DMS 273 (cell line): Measurements from ENCODE around the gene ATP5PD.
"Not testable (repeated sequence)": the region's sequence is repeated elsewhere in the genome, so short reads cannot be mapped to it uniquely, and the experiment has no call there.

Experiments
- DNase-seq: peaks from one replicate; lab custom pipeline; 2025; ENCODE audit not compliant: unreplicated experiment; lab: John Stamatoyannopoulos, UW

Gene ATP5PD

DNA sequence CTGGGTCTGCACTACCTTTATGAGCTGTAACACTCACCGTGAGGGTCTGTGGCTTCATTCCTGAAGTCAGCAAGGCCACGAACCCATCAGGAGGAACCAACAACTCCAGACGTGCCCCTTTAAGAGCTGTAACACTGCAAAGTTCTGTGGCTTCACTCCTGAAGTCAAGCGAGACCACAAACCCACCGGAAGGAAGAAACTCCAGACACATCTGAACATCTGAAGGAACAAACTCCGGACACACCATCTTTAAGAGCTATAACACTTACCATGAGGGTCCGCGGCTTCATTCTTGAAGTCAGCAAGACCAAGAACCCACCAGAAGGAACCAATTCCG lies 21.4 kb downstream of the ATP5PD start:
- not testable (repeated sequence) for DNase-seq

- DNase-seq = no peak
Observed at GRCh38 chr17:75024686-75025397, 21.9 kb downstream of the ATP5PD start.

DNA sequence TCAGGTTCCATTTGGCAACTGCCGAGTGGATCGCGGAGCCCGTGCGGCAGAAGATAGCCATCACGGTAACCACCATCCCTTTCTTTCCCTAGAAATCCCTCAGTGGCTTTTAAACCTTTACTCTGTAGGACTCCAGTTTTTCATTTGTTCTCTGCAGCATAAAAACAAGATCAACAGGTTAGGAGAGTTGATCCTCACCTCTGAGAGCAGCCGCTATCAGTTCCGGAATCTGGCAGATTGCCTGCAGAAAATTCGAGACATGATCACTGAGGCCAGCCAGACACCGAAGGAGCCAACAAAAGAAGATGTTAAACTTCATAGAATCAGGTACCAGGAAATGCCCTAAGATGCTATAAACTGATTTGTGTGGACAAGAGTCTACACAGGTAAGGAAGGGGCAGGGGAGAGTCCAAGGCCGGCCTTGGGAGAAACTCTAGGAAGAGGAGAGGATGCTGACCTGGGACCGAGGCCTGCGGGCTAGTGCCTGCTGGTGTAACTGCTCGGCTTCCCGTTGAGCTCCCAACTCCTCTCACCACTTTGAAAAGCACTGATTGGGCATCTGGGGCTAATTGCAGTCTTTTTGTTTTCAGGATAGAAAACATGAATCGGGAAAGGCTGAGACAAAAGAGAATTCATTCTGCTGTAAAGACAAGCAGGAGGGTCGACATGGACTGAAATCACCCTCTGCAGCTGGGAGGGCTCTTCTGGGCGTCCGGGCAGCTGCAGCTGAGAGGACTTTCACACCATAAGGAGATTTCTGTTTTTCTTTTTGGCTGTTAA lies 26.2 kb downstream of the ATP5PD start:
- DNase-seq = no peak

DNA sequence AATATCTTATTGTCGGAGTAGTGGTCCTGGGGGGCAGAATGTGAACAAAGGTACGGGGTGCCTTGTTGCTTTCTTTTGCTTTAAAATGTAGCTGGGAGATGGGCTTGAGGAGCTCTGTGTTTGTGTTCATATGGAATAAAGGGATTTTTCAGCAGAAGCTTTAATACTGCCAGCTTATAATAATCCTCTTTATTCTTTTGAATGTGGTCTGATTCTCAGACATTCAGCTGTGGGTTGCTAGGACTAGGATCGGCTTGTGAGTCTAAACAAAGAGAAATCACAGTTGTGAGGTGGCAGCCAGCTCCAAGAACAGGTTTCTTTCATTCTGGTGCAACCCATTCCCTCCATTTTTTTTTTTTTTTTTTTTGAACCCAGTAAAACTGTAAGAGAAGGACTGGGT lies 27.1 kb downstream of the ATP5PD start:
- no peak for DNase-seq

GRCh38 chr17:75019146-75019545 lies 27.6 kb downstream of the ATP5PD start:
- DNase-seq = no peak

- DNase-seq = no peak
Observed at GRCh38 chr17:75013092-75013559, 33.6 kb downstream of the ATP5PD start.

DNA sequence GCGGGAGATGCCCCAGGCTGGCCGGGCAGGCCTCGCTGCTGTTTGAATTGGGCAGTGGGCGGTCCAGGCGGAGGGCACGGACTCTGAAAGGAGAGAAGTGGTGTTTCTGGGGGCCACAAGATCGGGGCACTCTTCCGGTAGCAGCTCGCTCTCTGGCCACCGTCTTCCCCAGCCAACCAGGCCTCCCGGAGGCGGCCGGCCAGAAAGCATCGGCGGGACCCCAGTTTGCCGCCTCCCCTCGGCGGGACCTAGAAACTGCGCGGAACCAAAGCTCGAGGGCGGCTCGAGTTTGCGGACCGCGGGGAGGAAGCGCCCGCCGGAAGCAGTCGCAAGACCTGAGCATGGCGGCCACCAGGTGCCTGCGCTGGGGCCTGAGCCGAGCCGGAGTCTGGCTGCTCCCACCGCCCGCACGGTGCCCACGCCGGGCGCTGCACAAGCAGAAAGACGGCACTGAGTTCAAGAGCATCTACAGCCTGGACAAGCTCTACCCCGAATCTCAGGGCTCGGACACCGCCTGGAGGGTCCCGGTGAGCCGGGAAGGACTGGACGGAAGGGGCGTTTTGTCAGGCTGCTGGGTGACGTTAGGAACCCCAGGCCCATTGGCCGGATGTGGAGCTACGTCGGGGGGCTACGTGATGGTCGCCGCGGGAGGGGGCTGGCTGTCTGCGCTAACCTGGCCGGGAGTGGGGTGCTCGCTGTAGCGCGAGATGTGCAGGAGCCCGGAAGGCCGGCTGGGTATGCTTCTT lies 34.2 kb downstream of the ATP5PD start, which contains the start of gene MRPL58:
Gene MRPL58, plus strand, starts transcription at position 325 of the 746 bp plus-strand sequence. Its CDS starts 17 bp downstream, at position 342.
- DNase-seq = peak; percentile 97

GRCh38 chr17:75012096-75012345 lies 34.7 kb downstream of the ATP5PD start:
- no peak for DNase-seq

- peak; percentile 95 for DNase-seq
Observed at GRCh38 chr17:75011401-75012095, 35.2 kb downstream of the ATP5PD start.

GRCh38 chr17:75010683-75011400 lies 35.9 kb downstream of the ATP5PD start:
- DNase-seq = peak; percentile 99

- no peak for DNase-seq
Observed at GRCh38 chr17:75009139-75009724, 37.5 kb downstream of the ATP5PD start.

- DNase-seq = no peak
Observed at GRCh38 chr17:75008373-75008772, 38.4 kb downstream of the ATP5PD start.

DNA sequence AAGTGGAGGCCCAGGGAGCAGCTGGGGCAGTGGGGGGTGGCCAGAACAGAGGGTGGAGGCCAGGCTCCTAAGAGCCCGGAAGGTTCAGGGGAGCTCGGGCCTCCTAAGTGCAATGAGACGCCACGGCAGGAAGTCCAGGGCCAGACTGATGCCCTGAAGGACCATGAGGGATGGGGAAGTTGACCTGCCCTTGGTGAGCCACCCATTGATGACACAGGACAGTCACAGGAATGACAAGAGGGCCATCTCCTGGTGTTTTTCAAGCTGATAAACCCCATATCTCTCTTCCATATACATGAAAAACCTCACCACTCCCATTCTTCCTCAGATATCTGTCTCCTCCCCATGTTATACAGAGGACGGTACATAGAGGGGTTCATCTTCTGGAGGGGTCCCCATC lies 40.1 kb downstream of the ATP5PD start:
- no peak for DNase-seq

- not testable (repeated sequence) for DNase-seq
Observed at GRCh38 chr17:75006084-75006483, 40.7 kb downstream of the ATP5PD start.

- DNase-seq = no peak
Observed at GRCh38 chr17:75005291-75005690, 41.5 kb downstream of the ATP5PD start.

GRCh38 chr17:75004371-75004770 lies 42.4 kb downstream of the ATP5PD start:
- DNase-seq = no peak

DNA sequence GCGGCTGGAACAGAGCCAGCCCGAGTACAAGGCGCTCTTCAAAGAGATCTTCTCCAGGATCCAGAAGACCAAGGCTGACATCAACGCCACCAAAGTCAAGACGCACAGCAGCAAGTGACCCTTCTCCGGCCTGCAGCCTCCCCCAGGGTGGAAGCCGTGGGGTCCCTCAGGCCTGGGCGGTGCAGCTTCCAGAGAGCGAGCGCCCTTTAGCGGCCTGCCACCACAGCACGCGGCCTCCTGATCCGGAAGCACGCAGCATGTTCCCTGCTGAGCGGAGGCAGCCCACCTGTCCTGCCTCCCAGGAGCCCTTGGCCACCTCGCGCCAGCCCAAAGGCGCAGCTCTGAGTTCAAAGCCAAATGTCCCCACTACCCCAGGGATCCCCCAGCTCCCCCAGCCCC lies 42.8 kb downstream of the ATP5PD start:
- no peak for DNase-seq

DNA sequence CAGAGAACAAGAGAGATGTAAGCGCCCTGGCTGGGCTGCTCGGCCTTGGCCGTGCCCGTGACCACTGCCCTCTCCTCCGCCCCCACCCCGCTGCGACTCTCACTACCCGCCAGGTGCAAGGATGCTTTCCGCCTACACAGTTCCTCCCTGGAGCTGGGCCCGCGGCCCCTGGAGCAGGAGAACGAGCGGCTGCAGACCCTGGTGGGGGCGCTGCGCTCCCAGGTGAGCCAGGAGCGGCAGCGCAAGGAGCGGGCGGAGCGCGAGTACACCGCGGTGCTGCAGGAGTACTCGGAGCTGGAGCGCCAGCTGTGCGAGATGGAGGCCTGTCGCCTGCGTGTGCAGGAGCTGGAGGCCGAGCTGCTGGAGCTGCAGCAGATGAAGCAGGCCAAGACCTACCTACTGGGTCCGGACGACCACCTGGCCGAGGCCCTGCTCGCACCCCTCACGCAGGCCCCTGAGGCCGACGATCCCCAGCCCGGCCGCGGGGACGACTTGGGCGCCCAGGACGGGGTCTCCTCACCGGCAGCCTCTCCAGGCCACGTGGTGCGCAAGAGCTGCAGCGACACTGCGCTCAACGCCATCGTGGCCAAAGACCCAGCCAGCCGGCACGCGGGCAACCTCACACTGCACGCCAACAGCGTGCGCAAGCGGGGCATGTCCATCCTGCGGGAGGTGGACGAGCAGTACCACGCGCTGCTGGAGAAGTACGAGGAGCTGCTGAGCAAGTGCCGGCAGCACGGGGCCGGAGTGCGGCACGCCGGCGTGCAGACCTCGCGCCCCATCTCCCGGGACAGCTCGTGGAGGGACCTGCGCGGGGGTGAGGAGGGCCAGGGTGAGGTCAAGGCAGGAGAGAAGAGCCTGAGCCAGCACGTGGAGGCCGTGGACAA lies 43.5 kb downstream of the ATP5PD start:
- no peak for DNase-seq
